ENCODE results near the gene UBE2L5.

GRCh38 chr13:30443957-30444404 lies 21.7 kb downstream of the UBE2L5 start:
- TF ChIP-seq, protein P1, sequence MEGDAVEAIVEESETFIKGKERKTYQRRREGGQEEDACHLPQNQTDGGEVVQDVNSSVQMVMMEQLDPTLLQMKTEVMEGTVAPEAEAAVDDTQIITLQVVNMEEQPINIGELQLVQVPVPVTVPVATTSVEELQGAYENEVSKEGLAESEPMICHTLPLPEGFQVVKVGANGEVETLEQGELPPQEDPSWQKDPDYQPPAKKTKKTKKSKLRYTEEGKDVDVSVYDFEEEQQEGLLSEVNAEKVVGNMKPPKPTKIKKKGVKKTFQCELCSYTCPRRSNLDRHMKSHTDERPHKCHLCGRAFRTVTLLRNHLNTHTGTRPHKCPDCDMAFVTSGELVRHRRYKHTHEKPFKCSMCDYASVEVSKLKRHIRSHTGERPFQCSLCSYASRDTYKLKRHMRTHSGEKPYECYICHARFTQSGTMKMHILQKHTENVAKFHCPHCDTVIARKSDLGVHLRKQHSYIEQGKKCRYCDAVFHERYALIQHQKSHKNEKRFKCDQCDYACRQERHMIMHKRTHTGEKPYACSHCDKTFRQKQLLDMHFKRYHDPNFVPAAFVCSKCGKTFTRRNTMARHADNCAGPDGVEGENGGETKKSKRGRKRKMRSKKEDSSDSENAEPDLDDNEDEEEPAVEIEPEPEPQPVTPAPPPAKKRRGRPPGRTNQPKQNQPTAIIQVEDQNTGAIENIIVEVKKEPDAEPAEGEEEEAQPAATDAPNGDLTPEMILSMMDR (IDR thresholded peaks at IDR 0.05; ENCODE audit: poor library complexity, severe bottlenecking) = no peak
- no peak for TF ChIP-seq POLR2AphosphoS5 (IDR thresholded peaks at IDR 0.05)
- TF ChIP-seq EZH2 (IDR thresholded peaks at IDR 0.05; ENCODE audit: borderline replicate concordance, insufficient read depth, low read length, poor library complexity, severe bottlenecking) = no peak
- TF ChIP-seq, protein P2, sequence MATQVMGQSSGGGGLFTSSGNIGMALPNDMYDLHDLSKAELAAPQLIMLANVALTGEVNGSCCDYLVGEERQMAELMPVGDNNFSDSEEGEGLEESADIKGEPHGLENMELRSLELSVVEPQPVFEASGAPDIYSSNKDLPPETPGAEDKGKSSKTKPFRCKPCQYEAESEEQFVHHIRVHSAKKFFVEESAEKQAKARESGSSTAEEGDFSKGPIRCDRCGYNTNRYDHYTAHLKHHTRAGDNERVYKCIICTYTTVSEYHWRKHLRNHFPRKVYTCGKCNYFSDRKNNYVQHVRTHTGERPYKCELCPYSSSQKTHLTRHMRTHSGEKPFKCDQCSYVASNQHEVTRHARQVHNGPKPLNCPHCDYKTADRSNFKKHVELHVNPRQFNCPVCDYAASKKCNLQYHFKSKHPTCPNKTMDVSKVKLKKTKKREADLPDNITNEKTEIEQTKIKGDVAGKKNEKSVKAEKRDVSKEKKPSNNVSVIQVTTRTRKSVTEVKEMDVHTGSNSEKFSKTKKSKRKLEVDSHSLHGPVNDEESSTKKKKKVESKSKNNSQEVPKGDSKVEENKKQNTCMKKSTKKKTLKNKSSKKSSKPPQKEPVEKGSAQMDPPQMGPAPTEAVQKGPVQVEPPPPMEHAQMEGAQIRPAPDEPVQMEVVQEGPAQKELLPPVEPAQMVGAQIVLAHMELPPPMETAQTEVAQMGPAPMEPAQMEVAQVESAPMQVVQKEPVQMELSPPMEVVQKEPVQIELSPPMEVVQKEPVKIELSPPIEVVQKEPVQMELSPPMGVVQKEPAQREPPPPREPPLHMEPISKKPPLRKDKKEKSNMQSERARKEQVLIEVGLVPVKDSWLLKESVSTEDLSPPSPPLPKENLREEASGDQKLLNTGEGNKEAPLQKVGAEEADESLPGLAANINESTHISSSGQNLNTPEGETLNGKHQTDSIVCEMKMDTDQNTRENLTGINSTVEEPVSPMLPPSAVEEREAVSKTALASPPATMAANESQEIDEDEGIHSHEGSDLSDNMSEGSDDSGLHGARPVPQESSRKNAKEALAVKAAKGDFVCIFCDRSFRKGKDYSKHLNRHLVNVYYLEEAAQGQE (IDR thresholded peaks at IDR 0.05; ENCODE audit: borderline replicate concordance) = no peak
- no peak for TF ChIP-seq RAD21 (conservative IDR thresholded peaks at IDR 0.05)
- TF ChIP-seq EP300 (conservative IDR thresholded peaks at IDR 0.05; ENCODE audit: poor library complexity, severe bottlenecking) = no peak
- no peak for TF ChIP-seq MXI1 (conservative IDR thresholded peaks at IDR 0.05; ENCODE audit: poor library complexity, severe bottlenecking)
- TF ChIP-seq SMC3 (conservative IDR thresholded peaks at IDR 0.05; ENCODE audit: poor library complexity) = no peak
- TF ChIP-seq TAF1 (IDR thresholded peaks at IDR 0.05; ENCODE audit: low read depth) = no peak

Measured in neural cell (in vitro differentiated cells).